GM19397 (cell line): Measurements from ENCODE around the gene FAM8A1.

ENCODE experiments used
- ATAC-seq: cut with Tn5 transposase; IDR thresholded peaks from one replicate; pipeline ENCODE4 v1.9.1; 2021; ENCODE audit warnings: mild to moderate bottlenecking, moderate library complexity; ENCODE audit not compliant: unreplicated experiment

Gene FAM8A1

DNA sequence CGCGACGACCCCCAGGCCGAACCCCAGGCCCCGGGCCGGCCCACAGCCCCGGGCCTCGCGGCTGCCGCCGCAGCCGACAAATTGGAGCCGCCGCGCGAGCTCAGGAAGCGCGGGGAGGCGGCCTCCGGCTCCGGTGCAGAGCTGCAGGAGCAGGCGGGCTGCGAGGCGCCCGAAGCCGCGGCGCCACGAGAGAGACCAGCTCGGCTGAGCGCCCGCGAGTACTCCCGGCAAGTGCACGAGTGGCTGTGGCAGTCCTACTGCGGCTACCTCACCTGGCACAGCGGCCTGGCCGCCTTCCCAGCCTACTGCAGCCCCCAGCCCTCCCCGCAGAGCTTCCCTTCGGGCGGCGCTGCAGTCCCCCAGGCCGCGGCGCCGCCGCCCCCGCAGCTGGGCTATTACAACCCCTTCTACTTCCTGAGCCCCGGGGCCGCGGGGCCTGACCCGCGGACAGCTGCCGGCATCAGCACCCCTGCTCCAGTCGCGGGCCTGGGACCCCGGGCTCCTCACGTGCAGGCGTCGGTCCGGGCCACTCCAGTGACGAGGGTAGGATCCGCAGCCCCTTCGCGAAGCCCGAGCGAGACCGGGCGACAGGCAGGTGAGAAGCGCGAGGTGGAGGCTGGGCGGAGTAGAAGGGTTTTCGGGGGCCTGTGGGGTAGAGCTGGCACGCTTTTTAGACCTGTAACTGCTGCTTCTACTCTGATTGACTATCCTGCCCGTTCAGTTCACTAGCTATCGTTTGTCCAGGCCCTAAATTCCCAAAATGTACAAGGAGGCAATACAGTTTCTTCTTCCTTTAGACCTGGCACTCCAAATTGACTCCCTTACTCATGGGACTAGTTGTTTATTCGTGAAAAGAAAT lies 654 bp downstream of the FAM8A1 start:
- ATAC-seq = peak; percentile 56

DNA sequence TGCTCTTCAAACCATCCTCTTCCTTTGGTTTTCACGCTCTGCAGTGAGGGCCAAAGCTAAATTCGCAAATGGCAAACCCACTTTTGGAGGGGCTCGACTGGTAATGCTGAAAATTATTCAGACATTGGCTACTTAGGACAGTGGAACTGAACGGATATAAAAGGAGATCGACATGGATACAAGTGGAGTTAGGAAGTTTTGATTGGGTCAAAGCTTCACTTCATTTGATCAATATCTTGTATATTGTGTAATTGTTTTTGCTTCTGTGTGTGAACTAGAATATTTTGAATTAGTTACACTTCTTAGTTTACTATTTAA lies 1.2 kb downstream of the FAM8A1 start:
- no peak for ATAC-seq

DNA sequence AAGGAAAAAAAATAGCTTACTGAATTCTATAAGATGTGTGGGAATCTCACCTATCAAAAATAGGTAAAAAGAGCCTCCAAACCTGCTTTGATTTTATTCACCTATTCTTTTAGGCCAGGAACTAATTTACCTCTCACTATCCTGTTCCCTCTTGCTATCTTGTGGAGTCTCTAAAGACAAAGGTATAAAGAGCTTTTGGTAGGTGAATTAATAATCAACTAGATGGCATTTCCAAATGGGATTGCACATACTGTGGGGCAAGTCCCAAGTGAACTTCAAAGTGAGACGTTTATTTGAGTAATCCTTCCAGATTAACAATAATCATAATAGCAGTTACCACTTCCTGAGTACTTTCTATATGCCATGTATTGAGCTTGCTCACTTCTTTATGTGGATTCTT lies 2.8 kb downstream of the FAM8A1 start:
- ATAC-seq = no peak

DNA sequence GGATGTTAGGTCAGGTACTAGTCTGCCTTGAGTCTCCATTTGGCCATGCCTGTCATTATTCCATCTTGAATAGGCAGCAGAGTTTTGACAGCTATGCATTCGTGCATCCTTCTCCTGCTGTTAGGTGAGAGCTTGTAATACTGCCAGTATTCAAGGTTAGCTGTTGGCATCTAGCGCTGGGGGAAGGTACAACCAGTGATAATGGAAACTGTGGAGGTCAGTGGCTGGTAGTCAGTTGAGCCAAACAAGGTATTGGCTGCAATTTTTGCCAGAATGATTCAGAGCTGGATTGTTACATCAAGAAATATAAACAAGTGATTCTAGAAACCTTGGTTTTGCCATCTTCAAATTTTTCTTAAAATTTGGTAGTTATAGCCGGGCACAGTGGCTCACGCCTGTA lies 6.5 kb downstream of the FAM8A1 start:
- ATAC-seq = no peak

DNA sequence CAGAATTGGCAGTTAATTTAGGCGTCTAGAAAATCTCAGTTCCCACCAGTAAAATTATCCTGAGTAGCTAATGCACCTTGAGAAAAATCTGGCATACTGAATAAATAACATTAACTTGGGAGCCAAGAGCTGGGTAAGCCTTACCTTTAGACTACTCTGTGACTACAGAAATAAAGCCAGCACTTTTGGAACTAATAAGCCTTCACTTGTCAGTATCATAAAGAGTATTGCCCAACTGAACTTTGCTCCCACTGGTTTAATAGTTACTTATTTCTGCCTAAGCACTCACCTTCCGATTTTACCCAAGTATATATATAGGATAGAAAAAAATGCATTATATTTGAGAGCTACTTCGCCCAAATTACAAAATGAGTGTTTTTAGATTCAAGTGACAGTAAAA lies 10.7 kb downstream of the FAM8A1 start:
- no peak for ATAC-seq

DNA sequence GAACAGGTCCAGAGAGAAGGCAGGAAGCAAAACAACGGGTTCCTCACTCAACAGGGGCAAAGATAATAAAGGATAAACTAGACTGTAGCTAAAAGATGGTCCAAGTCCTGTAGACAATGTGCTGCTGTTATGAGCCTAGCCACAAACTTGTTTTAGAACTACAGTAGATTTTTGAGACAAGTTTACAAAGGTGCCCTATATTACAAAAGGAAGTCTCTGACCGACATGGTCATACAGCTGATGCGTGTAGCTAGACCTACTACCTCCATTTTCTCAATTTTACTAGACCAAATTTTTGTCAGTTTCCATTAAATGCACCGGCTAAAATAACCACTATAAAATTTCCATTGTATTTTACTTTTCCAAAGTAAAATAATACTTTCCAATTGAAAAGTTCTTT lies 11.9 kb downstream of the FAM8A1 start:
- no peak for ATAC-seq

DNA sequence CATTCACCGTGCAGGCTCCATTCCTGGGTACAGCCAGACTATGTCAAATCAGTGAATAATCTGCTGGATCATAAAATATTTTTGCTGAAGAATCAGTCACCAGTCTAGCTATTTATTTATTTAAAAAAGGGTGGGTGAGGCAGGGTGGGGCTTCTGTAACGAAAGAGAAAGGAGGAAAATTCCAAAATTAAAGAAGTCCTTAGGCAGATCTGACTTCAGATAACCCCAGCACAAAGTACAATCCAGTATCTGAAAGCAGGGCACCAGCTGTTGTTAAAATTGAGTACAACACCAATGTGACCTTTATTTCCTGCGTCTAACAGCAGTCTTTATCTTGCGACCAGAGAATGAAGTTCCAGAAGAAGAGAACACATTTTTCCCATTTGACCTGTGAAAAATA lies 15.7 kb downstream of the FAM8A1 start:
- no peak for ATAC-seq

DNA sequence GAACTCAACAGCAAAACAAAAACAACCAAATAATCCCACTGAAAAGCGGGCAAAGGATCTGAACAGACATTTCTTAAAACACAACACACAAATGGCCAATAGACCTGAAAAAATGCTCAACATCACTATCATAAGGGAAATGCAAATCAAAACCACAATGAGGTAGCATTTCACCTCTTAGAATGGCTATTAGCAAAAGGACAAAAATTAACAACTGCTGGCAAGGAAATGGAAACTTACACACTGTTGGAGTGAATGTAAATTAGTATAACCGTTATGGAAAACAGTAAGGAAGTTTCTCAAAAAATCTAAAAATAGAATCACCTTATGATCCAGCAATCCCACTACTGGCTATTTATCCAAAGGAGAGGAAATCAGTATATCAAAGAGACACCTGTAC lies 20.9 kb downstream of the FAM8A1 start:
- ATAC-seq = peak; percentile 78

DNA sequence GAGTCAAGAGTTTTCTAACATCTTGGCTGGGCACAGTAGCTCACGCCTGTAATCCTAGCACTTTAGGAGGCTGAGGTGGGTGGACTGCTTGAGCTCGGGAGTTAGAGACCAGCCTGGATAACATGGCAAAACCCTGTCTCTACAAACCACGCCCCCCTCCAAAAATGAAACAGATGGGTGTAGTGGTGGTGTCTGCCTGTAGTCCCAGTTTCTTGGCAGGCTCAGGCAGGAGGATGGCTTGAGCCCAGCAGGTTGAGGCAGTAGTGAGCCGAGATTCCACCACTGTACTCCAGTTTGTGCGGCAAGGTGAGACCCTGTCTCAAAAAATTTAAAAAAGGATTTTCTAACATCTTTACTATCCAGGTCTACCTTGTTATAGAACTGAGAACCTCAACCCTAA lies 22.0 kb downstream of the FAM8A1 start:
- no peak for ATAC-seq

DNA sequence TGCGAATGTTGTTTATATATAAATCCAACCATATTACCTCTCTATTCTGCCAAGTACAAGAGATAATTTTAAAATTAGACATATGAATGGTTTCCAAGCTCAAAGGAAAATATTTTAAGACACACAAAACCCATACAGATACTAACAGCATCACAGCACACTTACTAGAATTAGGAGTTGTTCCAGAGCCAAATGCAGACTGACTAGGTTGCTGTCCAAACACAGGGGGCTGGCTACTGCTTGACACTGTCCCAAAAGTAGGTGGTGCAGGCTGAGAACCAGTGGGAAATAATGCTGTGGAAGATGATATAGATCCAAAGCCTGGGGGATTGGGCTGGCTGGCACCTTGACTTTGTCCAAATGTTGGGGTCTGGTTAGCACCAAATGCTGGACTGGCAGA lies 24.3 kb downstream of the FAM8A1 start:
- ATAC-seq = no peak

DNA sequence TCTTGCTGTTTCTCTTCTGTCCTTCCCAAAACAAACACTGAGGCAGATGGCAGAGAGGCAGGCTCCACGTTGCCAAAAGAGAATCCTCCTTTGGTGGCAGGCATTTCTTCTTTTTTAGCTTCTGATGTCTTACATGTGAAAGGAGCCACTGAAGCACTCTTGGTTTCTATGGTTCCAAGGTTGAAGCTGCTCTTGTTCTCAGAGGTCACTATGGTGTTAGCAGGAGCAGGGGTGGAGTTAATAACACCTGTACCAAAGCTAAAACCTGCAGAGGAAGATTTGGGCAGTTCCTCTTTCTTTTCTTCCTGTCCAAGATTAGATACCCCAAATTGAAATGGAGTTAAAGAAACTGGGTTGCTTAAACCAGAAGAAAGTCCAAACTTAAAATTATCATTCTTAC lies 28.8 kb downstream of the FAM8A1 start:
- ATAC-seq = no peak

DNA sequence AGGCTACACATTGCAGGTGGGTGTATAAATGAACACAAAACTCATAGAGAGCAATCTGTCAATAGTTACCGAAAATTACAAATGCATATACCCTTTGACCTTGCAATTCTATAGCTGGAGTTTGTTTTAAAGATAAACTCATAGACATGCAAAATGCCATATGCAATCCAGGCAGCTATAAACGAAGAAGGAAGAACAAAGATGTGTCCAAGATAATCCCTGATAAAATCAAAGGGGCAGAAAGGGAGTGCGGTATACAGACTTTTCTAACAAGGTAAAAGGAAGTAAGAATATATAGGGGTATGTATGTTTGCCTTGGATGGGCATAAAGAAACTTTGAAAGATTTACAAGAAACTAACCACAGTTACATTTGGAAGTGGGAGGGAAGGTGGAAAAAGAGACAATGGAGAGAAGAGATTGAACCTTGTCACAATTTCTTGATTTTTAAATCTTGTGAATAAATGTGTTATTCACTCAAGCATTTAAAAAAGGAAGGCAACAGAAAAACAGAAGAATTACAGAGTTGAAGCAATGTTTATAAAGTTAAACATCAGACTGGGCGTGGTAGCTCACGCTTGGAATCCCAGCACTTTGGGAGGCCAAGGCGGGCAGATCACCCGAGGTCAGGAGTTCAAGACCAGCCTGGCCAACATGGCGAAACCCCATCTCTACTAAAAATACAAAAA lies 29.9 kb downstream of the FAM8A1 start:
- no peak for ATAC-seq

DNA sequence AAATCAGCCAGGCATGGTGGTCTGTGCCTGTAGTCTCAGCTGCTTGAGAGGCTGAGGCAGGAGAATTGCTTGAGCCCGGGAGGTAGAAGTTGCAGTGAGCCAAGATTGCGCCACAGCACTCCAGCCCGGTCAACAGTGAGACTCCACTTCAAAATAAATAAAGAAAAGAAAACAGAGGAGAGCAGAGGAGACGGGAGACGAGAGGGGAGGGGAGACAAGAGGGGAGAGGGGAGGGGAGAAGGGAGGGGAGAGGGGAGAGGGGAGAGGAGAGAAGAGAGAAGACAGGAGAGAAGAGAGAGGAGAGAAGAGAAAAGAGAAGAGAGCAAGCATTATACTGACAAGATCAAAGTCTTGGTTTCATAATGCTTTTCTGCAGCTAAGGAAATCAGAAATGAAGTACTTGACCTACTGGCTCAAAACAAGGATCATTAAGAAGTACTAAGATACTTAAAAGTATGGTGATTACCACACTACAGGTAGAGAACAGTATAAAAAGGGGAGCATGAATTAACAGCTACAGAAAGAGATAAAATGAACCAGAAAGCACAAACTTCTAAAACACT lies 30.5 kb downstream of the FAM8A1 start:
- no peak for ATAC-seq

DNA sequence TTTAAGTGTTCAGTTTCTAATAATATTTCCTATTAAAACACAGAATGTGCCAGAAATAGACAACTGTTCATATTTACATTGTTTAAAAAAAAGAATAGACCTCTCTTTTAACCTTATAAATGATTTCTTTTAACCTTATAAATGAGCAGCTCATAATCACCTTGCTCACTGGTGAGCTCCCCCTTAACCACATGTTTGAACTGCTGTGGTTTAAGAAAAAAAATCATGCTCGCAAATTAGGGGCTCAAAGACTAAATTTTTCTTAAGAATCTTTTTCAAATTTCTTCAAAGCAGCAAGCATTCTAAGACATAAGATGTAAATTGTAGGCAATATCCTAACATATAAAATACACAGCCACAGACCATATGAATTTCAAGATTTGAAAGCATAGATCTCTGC lies 32.8 kb downstream of the FAM8A1 start:
- no peak for ATAC-seq

DNA sequence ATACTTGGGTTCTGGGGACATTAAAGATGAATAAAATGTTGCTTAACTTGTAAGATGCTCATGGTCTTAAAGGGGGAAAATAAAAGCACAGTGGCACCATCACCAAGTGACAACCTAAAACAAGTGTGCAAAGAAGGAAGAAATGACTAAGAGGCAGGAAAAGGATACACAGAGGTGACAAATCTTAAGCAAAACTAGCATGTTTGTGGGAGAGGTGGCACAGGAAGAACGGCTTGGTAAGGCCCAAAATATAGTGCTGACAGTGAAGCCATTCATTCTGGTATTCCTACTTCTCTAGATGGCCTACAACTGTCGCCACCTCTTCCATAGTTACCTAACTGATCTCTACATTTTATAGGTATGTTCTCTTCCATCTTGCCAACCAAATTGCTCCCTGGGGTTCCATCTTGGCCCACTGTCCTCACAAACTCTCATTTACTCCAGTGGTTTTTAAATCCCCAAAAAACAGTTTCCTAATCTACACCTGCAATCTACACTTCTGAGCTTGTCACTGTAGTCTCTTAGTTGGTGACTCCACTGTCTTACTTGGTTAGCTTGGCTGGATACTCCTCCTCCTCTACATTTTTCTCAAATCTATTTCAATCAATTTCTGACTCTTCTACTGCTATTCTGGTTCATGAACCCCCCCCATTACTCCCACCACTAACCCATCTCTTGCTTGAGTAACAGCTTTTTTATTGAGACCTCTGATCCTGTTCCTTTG lies 33.5 kb downstream of the FAM8A1 start:
- ATAC-seq = no peak

DNA sequence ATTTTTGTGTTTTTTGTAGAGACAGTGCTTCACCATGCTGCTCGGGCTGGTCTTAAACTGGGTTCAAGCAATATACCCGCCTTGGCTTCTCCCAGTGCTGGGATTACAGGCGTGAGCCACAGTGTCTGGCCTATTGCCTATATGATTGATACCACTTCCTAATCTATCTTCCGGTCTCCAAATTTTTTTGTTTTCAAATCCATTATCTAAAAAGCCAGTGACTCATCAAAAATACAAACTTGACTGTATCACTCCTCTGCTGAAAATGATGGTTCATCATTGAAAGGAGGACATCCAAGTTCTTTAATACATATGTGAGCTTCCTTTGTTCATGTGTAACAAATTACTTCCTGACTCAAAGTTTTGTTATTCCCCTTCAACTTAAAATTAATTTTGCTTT lies 35.5 kb downstream of the FAM8A1 start:
- ATAC-seq = no peak

DNA sequence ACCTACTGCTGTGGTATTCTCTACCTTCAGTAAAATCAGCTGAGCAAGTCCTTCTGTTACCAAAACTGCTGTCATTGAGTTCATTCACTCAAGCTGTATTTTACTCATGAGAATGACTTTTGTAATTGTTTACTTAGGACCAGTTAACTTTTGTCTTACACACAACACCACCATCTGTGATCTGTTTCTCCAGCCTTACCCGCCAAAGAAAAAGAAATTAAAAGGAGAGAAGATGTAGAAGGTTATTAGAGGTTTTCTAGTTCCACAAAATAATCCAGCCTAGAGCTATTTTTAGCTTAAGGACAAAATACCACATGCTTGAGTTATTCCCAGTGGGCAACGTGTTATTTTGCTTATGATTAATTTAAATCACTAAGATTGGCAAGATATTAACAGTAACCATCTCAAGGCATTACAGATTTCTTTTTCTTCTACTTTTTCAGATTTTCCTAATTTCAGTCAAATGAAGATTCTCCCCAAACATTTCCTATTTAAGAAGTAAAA lies 38.2 kb downstream of the FAM8A1 start:
- no peak for ATAC-seq

DNA sequence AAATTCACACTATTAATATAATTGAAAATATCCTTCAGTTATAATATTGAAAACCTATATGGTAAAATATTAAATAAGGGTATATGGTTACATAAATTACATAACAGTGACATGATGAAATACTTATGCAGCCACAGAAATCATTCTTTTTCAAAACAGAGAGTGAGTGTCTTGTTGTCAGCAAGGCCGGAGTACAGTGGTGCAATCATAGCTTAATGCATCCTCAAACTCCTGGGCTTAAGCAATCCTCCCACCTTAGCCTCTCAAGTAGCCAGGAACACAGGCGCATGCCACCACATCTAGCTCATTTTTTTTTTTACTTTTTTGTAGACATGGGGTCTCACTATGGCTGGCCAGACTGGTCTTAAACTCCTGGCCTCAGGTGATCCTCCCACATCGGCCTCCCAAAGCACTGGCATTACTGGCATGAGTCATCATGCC lies 40.4 kb downstream of the FAM8A1 start:
- no peak for ATAC-seq

DNA sequence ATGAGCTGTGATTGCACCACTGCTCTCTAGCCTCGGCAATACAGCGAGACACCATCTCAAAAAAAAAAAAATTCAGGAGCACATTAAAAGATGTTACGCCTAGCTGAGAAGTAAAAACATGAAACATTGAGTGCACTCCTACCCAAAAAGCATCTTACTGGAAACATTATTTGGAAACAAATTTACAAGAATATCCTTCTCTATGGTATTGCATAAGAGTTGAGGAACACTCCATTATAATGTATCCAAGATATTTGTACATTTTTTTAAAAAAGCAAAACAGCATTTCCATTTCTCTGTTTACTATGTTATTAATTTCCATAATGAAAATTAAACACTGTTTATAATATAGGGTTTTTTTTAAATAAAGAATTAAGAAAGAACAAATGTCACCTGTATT lies 48.6 kb downstream of the FAM8A1 start:
- no peak for ATAC-seq

DNA sequence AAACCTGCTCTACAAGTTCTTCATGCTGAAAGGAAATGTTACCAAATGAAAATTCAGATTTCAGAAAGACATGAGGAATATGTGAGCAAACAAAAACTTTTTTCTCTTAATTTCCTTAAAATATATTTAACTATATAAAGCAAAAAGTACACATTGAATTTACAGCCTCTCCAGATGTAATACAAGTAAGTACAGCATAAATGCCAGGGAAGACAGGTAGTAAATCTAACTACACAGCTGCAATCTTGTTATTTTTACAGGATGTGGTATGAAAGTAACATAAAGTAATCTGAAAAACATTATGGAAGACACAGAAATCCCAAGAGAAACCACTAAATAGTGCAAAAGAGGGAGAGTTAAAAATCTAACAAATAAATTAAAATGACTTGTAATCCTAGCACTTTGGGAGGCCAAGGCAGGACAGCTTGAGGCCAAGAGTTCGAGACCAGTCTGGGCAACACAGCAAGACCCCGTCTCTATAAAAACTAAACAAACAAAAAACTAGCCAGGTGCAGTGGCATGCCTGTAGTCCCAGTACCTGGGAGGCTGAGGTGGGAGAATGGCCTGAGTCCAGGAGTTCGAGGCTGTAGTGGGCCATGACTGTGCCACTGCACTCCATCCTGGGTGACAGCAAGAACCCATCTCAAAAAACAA lies 50.7 kb downstream of the FAM8A1 start:
- no peak for ATAC-seq
